SK-MEL-5 (cell line): ENCODE data around the gene CNTN3. TPM values are rescaled to one million over a fixed set of nuclear protein-coding genes. Genes with fewer than 3 reads are reported as not detected.

Source experiments
- DNase-seq: peaks from one replicate; pipeline ENCODE4 v3.0.0-alpha.2; 2016; ENCODE audit warnings: low read depth, low spot score
- in situ Hi-C: cut with HindIII; loops from 2 replicates; pipeline ENCODE4 v1.10.0; 2016; ENCODE audit warnings: low sequenced_read_pairs, high pct_unique_total_duplicates, low pct_unique_long_range_greater_than_20kb
- polyA plus RNA-seq, 2 experiments: library from polyadenylated mRNA; depleted of rRNA; stranded (reverse); fragments of >200 nt; gene quantifications; 2 replicates each; pipeline ENCODE4 v1.2.3, GENCODE V29; 2015
- total RNA-seq: library from RNA; depleted of rRNA; stranded (reverse); fragments of >200 nt; shearing (Covaris generic); gene quantifications from 2 replicates; pipeline ENCODE4 v1.2.3, GENCODE V29; 2014; rRNA removed

Gene CNTN3
- total RNA-seq = 0.16 and 0.37 TPM in 2 replicates
- 0.32 and 0.75 TPM in 2 replicates for polyA plus RNA-seq (2015; cell fraction: cytosol; rRNA removed)
- polyA plus RNA-seq (2015; cell fraction: nucleus; rRNA removed) = 3.1 and 3.8 TPM in 2 replicates

GRCh38 chr3:74614107-74614967 is at the start of gene CNTN3:
TSS of gene CNTN3 (minus strand) at chr3:74614659. CDS start at chr3:74521112, 93,547 bp downstream.
- in situ Hi-C loops = no loop called here
- no peak for DNase-seq

- in situ Hi-C loops = no loop called here
- no peak for DNase-seq
Observed at GRCh38 chr3:74663178-74663577, 48.7 kb upstream of the CNTN3 start.

GRCh38 chr3:74661672-74662071 is 47.2 kb upstream of the CNTN3 start:
- in situ Hi-C loops = no loop called here
- no peak for DNase-seq

GRCh38 chr3:74651885-74652284 is 37.4 kb upstream of the CNTN3 start:
- DNase-seq = no peak
- in situ Hi-C loops = no loop called here

- DNase-seq = no peak
- in situ Hi-C loops = no loop called here
Observed at GRCh38 chr3:74651292-74651691, 36.8 kb upstream of the CNTN3 start.

GRCh38 chr3:74648107-74648506 is 33.6 kb upstream of the CNTN3 start:
- in situ Hi-C loops = no loop called here
- no peak for DNase-seq

GRCh38 chr3:74646094-74646493 is 31.6 kb upstream of the CNTN3 start:
- no peak for DNase-seq
- in situ Hi-C loops = no loop called here

GRCh38 chr3:74643636-74644035 is 29.2 kb upstream of the CNTN3 start:
- DNase-seq = no peak
- in situ Hi-C loops = no loop called here

GRCh38 chr3:74642876-74643275 is 28.4 kb upstream of the CNTN3 start:
- in situ Hi-C loops = no loop called here
- no peak for DNase-seq

- no peak for DNase-seq
- in situ Hi-C loops = no loop called here
Observed at GRCh38 chr3:74640211-74640610, 25.8 kb upstream of the CNTN3 start.

- in situ Hi-C loops = no loop called here
- DNase-seq = no peak
Observed at GRCh38 chr3:74639681-74640080, 25.2 kb upstream of the CNTN3 start.

- no peak for DNase-seq
- in situ Hi-C loops = no loop called here
Observed at GRCh38 chr3:74636981-74637380, 22.5 kb upstream of the CNTN3 start.

- in situ Hi-C loops = no loop called here
- no peak for DNase-seq
Observed at GRCh38 chr3:74633021-74633420, 18.6 kb upstream of the CNTN3 start.

- in situ Hi-C loops = no loop called here
- no peak for DNase-seq
Observed at GRCh38 chr3:74631351-74632140, 17.1 kb upstream of the CNTN3 start.

GRCh38 chr3:74630602-74631001 is 16.1 kb upstream of the CNTN3 start:
- in situ Hi-C loops = no loop called here
- peak; percentile 41 for DNase-seq

- in situ Hi-C loops = no loop called here
- no peak for DNase-seq
Observed at GRCh38 chr3:74626011-74626410, 11.6 kb upstream of the CNTN3 start.

GRCh38 chr3:74624301-74624700 is 9.8 kb upstream of the CNTN3 start:
- DNase-seq = no peak
- in situ Hi-C loops = no loop called here

GRCh38 chr3:74623261-74623836 is 8.9 kb upstream of the CNTN3 start:
- no peak for DNase-seq
- in situ Hi-C loops = no loop called here
